ENCODE data around the gene CHST4.

DNA sequence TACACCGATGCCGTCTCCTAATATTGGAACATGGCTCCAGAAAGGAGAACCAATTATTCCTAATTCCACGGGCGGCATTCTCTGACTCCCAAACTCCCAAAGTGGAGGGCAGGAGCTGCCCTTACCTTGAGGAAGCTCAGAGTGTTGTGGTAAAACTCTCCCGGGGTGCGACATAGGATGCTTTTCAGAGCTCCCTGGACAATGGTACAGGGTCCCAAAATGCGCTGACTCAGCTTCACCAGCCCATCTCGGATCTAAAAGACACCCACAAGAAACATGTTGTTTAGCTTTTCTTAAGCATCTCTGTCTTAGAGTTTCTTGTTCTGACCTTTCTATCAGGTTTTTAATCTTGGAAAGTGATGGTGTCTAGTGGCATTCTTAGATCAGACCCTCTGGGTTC lies 43.9 kb downstream of the CHST4 start:
- TF ChIP-seq, protein P1, sequence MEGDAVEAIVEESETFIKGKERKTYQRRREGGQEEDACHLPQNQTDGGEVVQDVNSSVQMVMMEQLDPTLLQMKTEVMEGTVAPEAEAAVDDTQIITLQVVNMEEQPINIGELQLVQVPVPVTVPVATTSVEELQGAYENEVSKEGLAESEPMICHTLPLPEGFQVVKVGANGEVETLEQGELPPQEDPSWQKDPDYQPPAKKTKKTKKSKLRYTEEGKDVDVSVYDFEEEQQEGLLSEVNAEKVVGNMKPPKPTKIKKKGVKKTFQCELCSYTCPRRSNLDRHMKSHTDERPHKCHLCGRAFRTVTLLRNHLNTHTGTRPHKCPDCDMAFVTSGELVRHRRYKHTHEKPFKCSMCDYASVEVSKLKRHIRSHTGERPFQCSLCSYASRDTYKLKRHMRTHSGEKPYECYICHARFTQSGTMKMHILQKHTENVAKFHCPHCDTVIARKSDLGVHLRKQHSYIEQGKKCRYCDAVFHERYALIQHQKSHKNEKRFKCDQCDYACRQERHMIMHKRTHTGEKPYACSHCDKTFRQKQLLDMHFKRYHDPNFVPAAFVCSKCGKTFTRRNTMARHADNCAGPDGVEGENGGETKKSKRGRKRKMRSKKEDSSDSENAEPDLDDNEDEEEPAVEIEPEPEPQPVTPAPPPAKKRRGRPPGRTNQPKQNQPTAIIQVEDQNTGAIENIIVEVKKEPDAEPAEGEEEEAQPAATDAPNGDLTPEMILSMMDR (IDR thresholded peaks at IDR 0.05): no peak
- TF ChIP-seq POLR2A (IDR thresholded peaks at IDR 0.05): no peak
